Colonic mucosa (tissue), 4 donors: ENCODE measurements around the gene TMEM178B. TPM values are rescaled to one million over a fixed set of nuclear protein-coding genes. Genes with fewer than 3 reads are reported as not detected.

ENCODE experiments used
- DNase-seq: peaks from one replicate; pipeline ENCODE4 v3.0.0-alpha.2; 2020
- H3K27ac ChIP-seq: fragments of 200-600 bp; one replicate; pipeline ENCODE4 v1.8.0; 2021
- H3K27me3 ChIP-seq: fragments of 200-600 bp; one replicate; pipeline ENCODE4 v1.8.0; 2021
- H3K36me3 ChIP-seq: fragments of 200-600 bp; one replicate; pipeline ENCODE4 v1.8.0; 2021
- H3K4me1 ChIP-seq: fragments of 200-600 bp; one replicate; pipeline ENCODE4 v1.8.0; 2021; ENCODE audit warnings: mild to moderate bottlenecking
- H3K4me3 ChIP-seq: fragments of 200-600 bp; one replicate; pipeline ENCODE4 v1.8.0; 2021
- H3K9ac ChIP-seq, 2 donors: one replicate each; pipeline ENCODE4 v1.7.0; 2013; ENCODE audit warnings: control low read depth in 2 of 2, low read depth in 2 of 2, low read length in 2 of 2
- H3K9me3 ChIP-seq: fragments of 200-600 bp; one replicate; pipeline ENCODE4 v1.8.0; 2021
- CTCF ChIP-seq: fragments of 200-600 bp; IDR thresholded peaks from one replicate; pipeline ENCODE4 v1.8.0; 2022; ENCODE audit warnings: antibody characterized with exemption, mild to moderate bottlenecking
- intact Hi-C: fragments of 100-400 bp; cut with DNase I; formaldehyde crosslinking; loops from one replicate; pipeline ENCODE4 v1.14.1; 2022
- total RNA-seq, 2 donors: library from RNA; stranded (reverse); fragmentation: NEBNext Ultra II Directional in 1 of 2; extraction: Animal tissue kit (Norgen Biotek cat#: 25700) in 1 of 2; gene quantifications; one replicate each; pipeline ENCODE4 v1.2.1, GENCODE V29; 2021
- donor health status: healthy.
- donor health status: DM: no; HTN: no; CAD: no.
- donor health status: DM: no; HTN: no; CAD: no.

The TMEM178B gene
- total RNA-seq, 2 donors from 2014 or later: 0.17 to 1.1 TPM

DNA sequence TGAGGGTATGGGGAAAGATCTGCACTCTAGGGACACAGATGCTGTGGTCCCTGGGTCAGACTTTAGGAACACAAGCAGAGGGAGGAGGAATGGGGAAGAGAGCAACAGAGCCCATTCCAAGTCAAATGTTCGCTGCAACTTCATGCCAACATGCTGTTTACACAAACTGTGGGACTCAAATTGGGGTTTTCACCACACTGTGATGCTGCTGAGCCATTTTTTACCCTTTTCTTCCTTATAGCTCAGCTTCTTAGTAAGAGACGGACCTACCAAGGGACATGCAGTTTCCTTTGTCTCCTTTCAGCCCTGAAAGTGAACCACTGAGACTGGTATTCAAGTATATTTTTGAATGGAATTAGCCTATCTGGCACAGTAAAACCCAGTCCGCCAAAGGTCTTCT, 413.1 kb downstream of the TMEM178B start:
- Histone ChIP-seq H3K9ac (no peak overlapping the region), H3K27ac (no peak overlapping the region), H3K27me3 (no peaks in the 10 kb centered on the region), H3K4me1 (no peaks in the 10 kb centered on the region), H3K4me3 (no peak overlapping the region), H3K36me3 (no peaks in the 10 kb centered on the region), H3K9me3 (no peaks in the 10 kb centered on the region)
- no peak for DNase-seq
- no peak for TF ChIP-seq CTCF
- intact Hi-C loops: no loop called here

DNA sequence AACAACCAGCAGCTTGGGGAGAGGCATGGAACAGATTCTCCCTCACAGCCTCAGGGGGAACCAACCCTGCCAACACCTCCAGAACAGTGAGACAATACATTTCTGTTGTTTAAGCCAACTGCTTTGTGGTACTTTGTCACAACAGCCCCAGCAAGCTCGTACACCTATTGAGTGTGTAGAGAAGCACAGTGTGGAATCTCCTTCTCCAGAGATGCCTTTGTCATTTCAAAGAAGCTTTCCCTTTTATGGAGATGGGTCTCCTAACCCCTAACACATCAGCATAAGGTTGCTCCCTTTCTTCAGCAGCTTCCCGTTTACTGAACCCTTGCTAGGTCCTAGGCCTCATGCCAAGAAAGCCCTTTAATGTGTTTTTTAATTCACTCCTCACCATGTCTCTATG, 416.6 kb downstream of the TMEM178B start:
- H3K4me1 ChIP-seq: no peaks in the 10 kb centered on the region
- DNase-seq: no peak
- no peaks in the 10 kb centered on the region for H3K27me3 ChIP-seq
- H3K27ac ChIP-seq: no peak overlapping the region
- no peaks in the 10 kb centered on the region for H3K9me3 ChIP-seq
- intact Hi-C loops: no loop called here
- H3K9ac ChIP-seq: no peak overlapping the region
- TF ChIP-seq CTCF: no peak
- H3K36me3 ChIP-seq: no peaks in the 10 kb centered on the region
- H3K4me3 ChIP-seq: no peak overlapping the region

GRCh38 chr7:141495057-141495456, 421.2 kb downstream of the TMEM178B start:
- no peaks in the 10 kb centered on the region for H3K27me3 ChIP-seq
- intact Hi-C loops: no loop called here
- no peak overlapping the region for H3K4me3 ChIP-seq
- no peaks in the 10 kb centered on the region for H3K36me3 ChIP-seq
- no peak overlapping the region for H3K27ac ChIP-seq
- no peaks in the 10 kb centered on the region for H3K9me3 ChIP-seq
- DNase-seq: no peak
- TF ChIP-seq CTCF: no peak
- H3K4me1 ChIP-seq: no peaks in the 10 kb centered on the region
- no peak overlapping the region for H3K9ac ChIP-seq

DNA sequence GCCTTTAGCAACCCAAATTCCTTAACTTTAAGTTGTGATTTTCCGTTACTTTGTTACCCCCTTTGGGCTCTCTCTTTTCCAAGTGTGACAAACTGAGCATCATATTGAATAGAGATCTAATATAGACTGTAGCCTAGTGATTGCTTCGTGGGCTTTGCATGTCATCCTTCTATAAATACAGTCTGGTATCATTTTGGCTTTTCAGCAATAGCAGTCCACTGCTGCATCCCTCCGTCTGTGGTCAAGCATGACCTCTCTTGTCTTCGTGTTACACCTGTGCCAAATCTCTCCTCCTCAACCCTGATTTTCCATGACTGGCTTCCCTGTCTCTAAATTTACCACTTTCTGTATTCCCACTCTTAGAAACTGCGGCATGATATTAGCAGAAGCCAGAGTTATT, 423.5 kb downstream of the TMEM178B start:
- Histone ChIP-seq H3K27ac (no peak overlapping the region), H3K27me3 (no peaks in the 10 kb centered on the region), H3K4me3 (no peak overlapping the region), H3K9ac (no peak overlapping the region), H3K4me1 (no peaks in the 10 kb centered on the region), H3K9me3 (no peaks in the 10 kb centered on the region), H3K36me3 (no peaks in the 10 kb centered on the region)
- DNase-seq: no peak
- TF ChIP-seq CTCF: no peak
- intact Hi-C loops: no loop called here

GRCh38 chr7:141500608-141501007, 426.7 kb downstream of the TMEM178B start:
- no peaks in the 10 kb centered on the region for H3K9me3 ChIP-seq
- TF ChIP-seq CTCF: no peak

DNA sequence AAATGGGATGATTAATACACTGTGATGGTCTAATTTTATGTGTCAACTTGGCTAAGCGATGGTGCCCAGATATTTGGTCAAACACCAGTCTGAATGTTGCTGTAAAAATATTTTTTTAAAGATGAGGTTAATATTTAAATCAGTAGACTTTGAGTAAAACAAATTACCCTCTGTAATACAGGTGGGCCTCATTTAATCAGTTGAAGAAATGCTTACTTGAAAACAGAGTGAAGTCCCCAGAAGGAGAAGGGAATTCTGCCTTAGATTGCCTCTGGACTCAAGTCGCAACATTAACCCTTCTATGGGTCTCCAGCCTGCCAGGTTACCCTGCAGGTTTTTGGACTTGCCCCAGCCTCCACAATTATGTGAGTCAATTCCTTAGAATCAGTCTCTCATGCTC, 427.6 kb downstream of the TMEM178B start:
- no peaks in the 10 kb centered on the region for H3K4me1 ChIP-seq
- no peak for DNase-seq
- H3K9me3 ChIP-seq: no peaks in the 10 kb centered on the region
- TF ChIP-seq CTCF: no peak
- no peaks in the 10 kb centered on the region for H3K27me3 ChIP-seq
- H3K9ac ChIP-seq: no peak overlapping the region
- no peak overlapping the region for H3K4me3 ChIP-seq
- no peak overlapping the region for H3K27ac ChIP-seq
- intact Hi-C loops: no loop called here
- H3K36me3 ChIP-seq: no peaks in the 10 kb centered on the region

More at GRCh38 chr7:141500608-141501007, 426.7 kb downstream of the TMEM178B start:
- H3K9ac ChIP-seq: no peak overlapping the region
- H3K4me3 ChIP-seq: no peak overlapping the region
- no peaks in the 10 kb centered on the region for H3K4me1 ChIP-seq
- intact Hi-C loops: no loop called here
- no peaks in the 10 kb centered on the region for H3K27me3 ChIP-seq
- no peaks in the 10 kb centered on the region for H3K36me3 ChIP-seq
- DNase-seq: no peak
- H3K27ac ChIP-seq: no peak overlapping the region
